HG02798 (cell line): ENCODE measurements around the gene KPNA1.

Source experiments
- ATAC-seq: cut with Tn5 transposase; IDR thresholded peaks from one replicate; pipeline ENCODE4 v1.9.1; 2021; ENCODE audit warnings: mild to moderate bottlenecking; ENCODE audit not compliant: unreplicated experiment, poor library complexity

Gene KPNA1

GRCh38 chr3:122421101-122421500 lies 93.6 kb downstream of the KPNA1 start:
- ATAC-seq: no peak

- no peak for ATAC-seq
Observed at GRCh38 chr3:122416966-122417365, 97.8 kb downstream of the KPNA1 start.

- ATAC-seq: peak; percentile 88
Observed at GRCh38 chr3:122415762-122416654, 98.7 kb downstream of the KPNA1 start, which contains the start of gene WDR5B. Gene WDR5B (minus strand): TSS chr3:122416062. CDS start chr3:122415528, 534 bp downstream.

GRCh38 chr3:122415104-122415744 lies 99.5 kb downstream of the KPNA1 start:
- peak; percentile 58 for ATAC-seq

- no peak for ATAC-seq
Observed at GRCh38 chr3:122414391-122414790, 100.3 kb downstream of the KPNA1 start.

- no peak for ATAC-seq
Observed at GRCh38 chr3:122410639-122411038, 104.1 kb downstream of the KPNA1 start.

- no peak for ATAC-seq
Observed at GRCh38 chr3:122410111-122410510, 104.6 kb downstream of the KPNA1 start.

- ATAC-seq: no peak
Observed at GRCh38 chr3:122409446-122409845, 105.3 kb downstream of the KPNA1 start.

GRCh38 chr3:122407946-122408345 lies 106.8 kb downstream of the KPNA1 start:
- ATAC-seq: no peak

- ATAC-seq: no peak
Observed at GRCh38 chr3:122406198-122406597, 108.5 kb downstream of the KPNA1 start.

GRCh38 chr3:122405015-122405414 lies 109.7 kb downstream of the KPNA1 start:
- ATAC-seq: no peak

GRCh38 chr3:122403489-122403888 lies 111.2 kb downstream of the KPNA1 start:
- no peak for ATAC-seq

- no peak for ATAC-seq
Observed at GRCh38 chr3:122398920-122399319, 115.8 kb downstream of the KPNA1 start.

GRCh38 chr3:122397201-122397600 lies 117.5 kb downstream of the KPNA1 start:
- no peak for ATAC-seq

GRCh38 chr3:122396511-122396910 lies 118.2 kb downstream of the KPNA1 start:
- no peak for ATAC-seq

- ATAC-seq: no peak
Observed at GRCh38 chr3:122395582-122395981, 119.2 kb downstream of the KPNA1 start.

- ATAC-seq: no peak
Observed at GRCh38 chr3:122394173-122394572, 120.6 kb downstream of the KPNA1 start.

- no peak for ATAC-seq
Observed at GRCh38 chr3:122392868-122393844, 121.6 kb downstream of the KPNA1 start.

GRCh38 chr3:122391681-122392446 lies 122.9 kb downstream of the KPNA1 start:
- no peak for ATAC-seq

GRCh38 chr3:122390665-122391064 lies 124.1 kb downstream of the KPNA1 start:
- ATAC-seq: no peak
